IMR-90 (cell line): Measurements from ENCODE around the gene FST. TPM values are rescaled to one million over a fixed set of nuclear protein-coding genes. Genes with fewer than 3 reads are reported as not detected.

ENCODE experiments used
- ELK1 ChIP-seq: fragments of 150-350 bp; IDR thresholded peaks from 2 replicates; pipeline ENCODE4 v1.6.1; 2016; ENCODE audit warnings: low read depth, mild to moderate bottlenecking, low read length, moderate library complexity, borderline replicate concordance
- NFE2L2 ChIP-seq: fragments of 150-350 bp; IDR thresholded peaks from 2 replicates; pipeline ENCODE4 v1.6.1; 2016; ENCODE audit warnings: low read depth, mild to moderate bottlenecking, low read length
- polyA plus RNA-seq, 3 experiments: library from polyadenylated mRNA; depleted of rRNA; stranded (reverse); fragments of >200 nt; gene quantifications; 2 replicates each; pipeline ENCODE4 v1.2.3, GENCODE V29; 2012; ENCODE audit warnings: low replicate concordance in 1 of 3
- total RNA-seq: library from RNA; depleted of rRNA; stranded (reverse); fragments of >200 nt; gene quantifications from 2 replicates; pipeline ENCODE4 v1.2.3, GENCODE V29; 2012

The FST gene
- total and polyA plus RNA-seq, 2 of the 4 experiments (the other 2 are of a cell fraction), result 141 to 195 TPM

- TF ChIP-seq ELK1 (no peak), NFE2L2 (no peak)
These were observed 1.7 kb downstream of the FST start (continued) for GRCh38 chr5:53481887-53482716.
